ENCODE results near the gene PPP1CC.

Gene PPP1CC

GRCh38 chr12:110683888-110684287 is 58.8 kb downstream of the PPP1CC start:
- DNase-seq, result no peak

- no peak for DNase-seq
Measured at GRCh38 chr12:110680032-110680431, 62.7 kb downstream of the PPP1CC start.

GRCh38 chr12:110679201-110679600 is 63.5 kb downstream of the PPP1CC start:
- DNase-seq, result no peak

- no peak for DNase-seq
Measured at GRCh38 chr12:110677982-110678381, 64.7 kb downstream of the PPP1CC start.

- no peak for DNase-seq
Measured at GRCh38 chr12:110677206-110677911, 65.3 kb downstream of the PPP1CC start.

GRCh38 chr12:110676171-110676570 is 66.5 kb downstream of the PPP1CC start:
- no peak for DNase-seq

GRCh38 chr12:110670161-110670701 is 72.5 kb downstream of the PPP1CC start:
- DNase-seq, result no peak
